ENCODE data around the gene MEGF6. TPM values are rescaled to one million over a fixed set of nuclear protein-coding genes. Genes with fewer than 3 reads are reported as not detected.

The MEGF6 gene
- total RNA-seq, 2 donors from 2014 or later = 67.3 to 82.5 TPM

- Histone ChIP-seq H3K4me3 (peak overlapping the region; percentile 26 to 35), H3K36me3 (no peaks in the 10 kb centered on the region), H3K27ac (no peak overlapping the region), H3K9me3 (no peaks in the 10 kb centered on the region), H3K4me1 (replicated peaks) (peaks cover 7% of the 10 kb centered on the region), H3K27me3 (replicated peaks; ENCODE audit: insufficient read depth) (peaks cover 7% of the 10 kb centered on the region)
- intact Hi-C loops (cut with DNase I) = no loop called here
- DNase-seq (ENCODE audit: low spot score) = no peak
- 5% methylated on average over 27 of the region's 27 CpGs for WGBS
- TF ChIP-seq POLR2AphosphoS5 (IDR thresholded peaks at IDR 0.05) (no peak), CTCF (IDR thresholded peaks at IDR 0.05) (no peak), POLR2A (IDR thresholded peaks at IDR 0.05) (no peak)
These were observed 660 bp downstream of the MEGF6 start for GRCh38 chr1:3610527-3611169.

GRCh38 chr1:3609769-3610526, 1.4 kb downstream of the MEGF6 start:
- Histone ChIP-seq H3K27me3 (replicated peaks; ENCODE audit: insufficient read depth) (peaks cover 7% of the 10 kb centered on the region), H3K4me3 (no peak overlapping the region), H3K4me1 (replicated peaks) (peaks cover 7% of the 10 kb centered on the region), H3K36me3 (no peaks in the 10 kb centered on the region), H3K27ac (no peak overlapping the region), H3K9me3 (no peaks in the 10 kb centered on the region)
- TF ChIP-seq POLR2AphosphoS5 (IDR thresholded peaks at IDR 0.05) (no peak), POLR2A (IDR thresholded peaks at IDR 0.05) (no peak), CTCF (IDR thresholded peaks at IDR 0.05) (no peak)
- 70% methylated on average over 24 of the region's 24 CpGs for WGBS
- intact Hi-C loops (cut with DNase I) = no loop called here
- no peak for DNase-seq (ENCODE audit: low spot score)

GRCh38 chr1:3609016-3609768, 2.1 kb downstream of the MEGF6 start:
- WGBS = 71% methylated on average over 22 of the region's 22 CpGs
- Histone ChIP-seq H3K36me3 (no peaks in the 10 kb centered on the region), H3K27me3 (replicated peaks; ENCODE audit: insufficient read depth) (peaks cover 7% of the 10 kb centered on the region), H3K27ac (no peak overlapping the region), H3K4me3 (no peak overlapping the region), H3K9me3 (no peaks in the 10 kb centered on the region), H3K4me1 (replicated peaks) (peaks cover 7% of the 10 kb centered on the region)
- intact Hi-C loops (cut with DNase I) = no loop called here
- TF ChIP-seq POLR2AphosphoS5 (IDR thresholded peaks at IDR 0.05) (no peak), POLR2A (IDR thresholded peaks at IDR 0.05) (no peak), CTCF (IDR thresholded peaks at IDR 0.05) (no peak)
- no peak for DNase-seq (ENCODE audit: low spot score)

GRCh38 chr1:3608154-3608553, 3.2 kb downstream of the MEGF6 start:
- no peak for DNase-seq (ENCODE audit: low spot score)
- Histone ChIP-seq H3K4me1 (replicated peaks) (peaks cover 7% of the 10 kb centered on the region), H3K27me3 (replicated peaks; ENCODE audit: insufficient read depth) (peaks cover 7% of the 10 kb centered on the region), H3K4me3 (no peak overlapping the region), H3K36me3 (no peaks in the 10 kb centered on the region), H3K9me3 (no peaks in the 10 kb centered on the region), H3K27ac (no peak overlapping the region)
- intact Hi-C loops (cut with DNase I) = no loop called here
- 79% methylated on average over 7 of the region's 7 CpGs for WGBS
- no peak for TF ChIP-seq POLR2AphosphoS5 (IDR thresholded peaks at IDR 0.05)
- no peak for TF ChIP-seq CTCF (IDR thresholded peaks at IDR 0.05)
- no peak for TF ChIP-seq POLR2A (IDR thresholded peaks at IDR 0.05)
